ENCODE data around the gene RASSF5. TPM values are rescaled to one million over a fixed set of nuclear protein-coding genes. Genes with fewer than 3 reads are reported as not detected.
"Not testable (repeated sequence)": the region's sequence is repeated elsewhere in the genome, so short reads cannot be mapped to it uniquely, and the experiment has no call there.

The RASSF5 gene
- polyA plus RNA-seq, 3 donors: 5.0 to 5.4 (median 5.1) TPM

GRCh38 chr1:206563367-206564207 lies 56.3 kb downstream of the RASSF5 start:
- no peak for DNase-seq (ENCODE audit: low read depth in 3 of 3, low spot score in 2 of 3)

- DNase-seq (ENCODE audit: low read depth in 3 of 3, low spot score in 2 of 3): no peak
Measured at GRCh38 chr1:206565995-206566394, 58.7 kb downstream of the RASSF5 start.

GRCh38 chr1:206566999-206567398 lies 59.7 kb downstream of the RASSF5 start:
- no peak for DNase-seq (ENCODE audit: low read depth in 3 of 3, low spot score in 2 of 3)

GRCh38 chr1:206568256-206568655 lies 60.9 kb downstream of the RASSF5 start:
- no peak for DNase-seq (ENCODE audit: low read depth in 3 of 3, low spot score in 2 of 3)

DNA sequence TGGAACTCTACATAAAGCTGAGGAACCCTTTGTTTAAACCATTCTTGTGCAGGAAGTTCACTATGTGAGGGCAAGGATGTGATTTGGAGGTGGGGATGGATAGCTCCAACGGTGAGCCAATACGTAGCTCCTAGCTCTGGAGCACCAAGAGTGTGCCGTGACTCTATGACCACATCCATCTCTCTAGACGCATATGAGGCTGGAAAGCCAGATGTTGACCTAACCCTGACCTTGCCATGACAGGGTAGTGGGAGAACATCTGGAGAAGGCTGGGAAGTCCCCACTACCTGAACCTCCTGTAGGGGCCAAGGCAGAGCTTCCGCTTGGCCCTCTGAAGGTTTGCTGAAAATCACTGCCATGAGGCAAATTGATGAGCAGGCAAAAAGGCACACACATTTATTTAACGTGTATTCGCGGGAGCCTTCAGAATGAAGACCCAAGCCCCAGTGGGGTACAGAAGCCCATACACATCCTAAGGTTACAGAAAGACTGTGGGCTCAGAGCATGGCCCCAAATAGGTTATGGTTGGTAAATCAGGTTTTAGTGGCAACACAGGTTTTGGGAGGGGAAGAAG lies 61.5 kb downstream of the RASSF5 start:
- no peak for DNase-seq (ENCODE audit: low read depth in 3 of 3, low spot score in 2 of 3)

- DNase-seq (ENCODE audit: low read depth in 3 of 3, low spot score in 2 of 3): no peak
Measured at GRCh38 chr1:206569556-206569955, 62.2 kb downstream of the RASSF5 start.

DNA sequence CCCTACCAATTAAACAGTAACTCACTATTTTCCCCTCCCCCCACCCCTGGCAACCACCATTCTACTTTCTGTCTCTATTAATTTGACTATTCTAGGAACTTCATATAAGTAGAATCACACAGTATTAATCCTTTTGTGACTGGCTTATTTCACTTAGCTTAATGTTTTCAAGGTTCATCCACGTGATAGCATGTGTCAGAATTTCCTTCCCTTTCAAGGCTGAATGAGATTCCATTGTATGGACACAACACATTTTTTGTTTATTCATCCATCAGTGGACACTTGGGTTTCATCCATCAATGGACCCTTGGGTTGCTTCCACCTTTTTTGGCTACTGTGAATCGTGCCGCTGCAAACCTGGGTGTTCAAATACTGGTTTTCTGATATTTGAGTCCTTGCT lies 63.2 kb downstream of the RASSF5 start:
- no peak for DNase-seq (ENCODE audit: low read depth in 3 of 3, low spot score in 2 of 3)

DNA sequence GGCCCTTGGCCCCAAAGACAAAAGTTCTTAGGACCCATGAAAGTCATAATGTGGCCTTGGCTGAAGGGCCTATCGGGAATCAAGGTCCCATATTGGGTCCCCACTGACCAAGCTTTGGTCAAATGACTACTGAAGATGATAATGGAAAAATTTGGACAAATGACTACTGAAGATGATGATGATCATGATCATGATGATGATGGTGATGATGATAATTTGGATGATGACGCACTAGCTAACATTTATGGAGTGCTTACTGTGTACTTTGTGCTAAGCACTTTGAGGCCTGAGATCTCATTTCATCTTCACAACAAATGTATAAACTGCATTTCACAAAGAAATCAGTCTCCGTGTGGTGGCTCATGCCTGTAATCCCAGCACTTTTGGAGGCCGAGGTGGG lies 65.5 kb downstream of the RASSF5 start:
- DNase-seq (ENCODE audit: low read depth in 3 of 3, low spot score in 2 of 3): no peak

DNA sequence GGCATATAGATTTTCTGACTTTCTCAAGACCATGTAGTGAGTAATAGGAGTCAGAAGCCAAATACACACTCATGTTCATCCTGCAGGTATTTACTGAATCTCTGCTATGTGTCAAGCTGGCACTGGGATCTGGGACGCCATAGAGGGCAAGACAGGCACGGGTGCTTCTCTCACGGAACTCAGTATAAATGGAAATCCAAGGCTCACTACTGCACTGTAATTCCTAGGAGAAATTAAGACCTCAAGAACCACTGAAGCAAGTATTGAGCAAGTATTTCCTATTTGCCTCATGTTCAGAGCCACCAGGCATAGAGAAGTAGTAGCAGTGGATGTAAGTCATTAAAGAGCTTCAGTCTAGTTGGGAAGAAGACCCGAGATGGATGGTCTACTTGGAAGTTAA lies 66.0 kb downstream of the RASSF5 start:
- DNase-seq (ENCODE audit: low read depth in 3 of 3, low spot score in 2 of 3): no peak

DNA sequence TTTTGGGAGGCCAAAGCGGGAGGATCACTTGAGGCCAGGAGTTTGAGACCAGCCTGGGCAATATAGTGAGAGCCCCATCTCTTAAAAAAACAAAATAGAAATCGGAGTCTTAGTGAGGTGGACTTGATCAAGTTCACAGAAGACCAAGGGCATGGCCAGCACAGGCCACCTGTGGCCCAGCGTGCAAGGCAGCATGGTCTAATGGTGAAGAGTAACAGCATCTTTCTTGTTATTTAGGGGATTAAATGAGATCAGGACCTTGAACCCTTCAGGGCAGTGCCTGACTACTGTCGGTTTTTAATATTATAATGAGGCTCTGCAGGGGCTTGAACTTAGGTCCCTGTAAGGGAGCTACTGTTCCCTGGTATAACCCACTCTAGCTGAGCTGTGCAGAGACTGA lies 66.4 kb downstream of the RASSF5 start:
- no peak for DNase-seq (ENCODE audit: low read depth in 3 of 3, low spot score in 2 of 3)

DNA sequence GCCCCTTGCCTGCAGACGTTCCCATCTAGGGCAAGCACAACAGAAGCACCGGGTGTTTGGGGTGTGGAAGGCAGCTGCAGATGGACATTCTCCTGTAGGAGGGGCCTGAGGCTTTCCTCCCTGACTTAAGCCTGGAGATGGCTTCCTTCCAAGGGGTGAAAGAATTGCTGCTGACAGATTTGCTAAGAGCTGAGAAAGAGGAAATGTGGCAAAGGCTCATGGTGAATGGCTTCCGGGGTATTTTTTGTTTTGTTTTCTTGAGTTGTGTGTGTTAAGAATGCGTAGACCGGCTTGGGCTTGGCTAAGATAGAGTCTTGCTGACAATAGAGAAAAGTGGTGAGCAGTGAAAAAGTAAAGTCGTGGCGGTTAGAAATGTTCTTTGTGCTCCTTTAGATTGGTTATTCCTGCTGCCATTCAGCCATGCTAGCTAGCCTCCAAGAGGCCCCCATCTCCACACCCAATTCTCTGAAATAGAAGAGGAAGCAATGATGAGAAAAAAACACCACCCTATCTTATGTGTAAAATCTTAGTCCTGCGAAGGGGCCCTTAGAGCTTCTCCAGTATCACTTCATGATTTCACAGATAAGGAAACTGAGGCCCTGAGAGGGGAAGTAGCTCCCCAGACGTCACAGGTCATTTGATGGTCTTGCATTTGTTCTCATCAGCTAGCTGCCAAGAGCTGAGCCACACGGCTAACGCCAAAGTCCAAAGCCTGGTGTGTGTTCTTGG lies 68.0 kb downstream of the RASSF5 start:
- no peak for DNase-seq (ENCODE audit: low read depth in 3 of 3, low spot score in 2 of 3)

DNA sequence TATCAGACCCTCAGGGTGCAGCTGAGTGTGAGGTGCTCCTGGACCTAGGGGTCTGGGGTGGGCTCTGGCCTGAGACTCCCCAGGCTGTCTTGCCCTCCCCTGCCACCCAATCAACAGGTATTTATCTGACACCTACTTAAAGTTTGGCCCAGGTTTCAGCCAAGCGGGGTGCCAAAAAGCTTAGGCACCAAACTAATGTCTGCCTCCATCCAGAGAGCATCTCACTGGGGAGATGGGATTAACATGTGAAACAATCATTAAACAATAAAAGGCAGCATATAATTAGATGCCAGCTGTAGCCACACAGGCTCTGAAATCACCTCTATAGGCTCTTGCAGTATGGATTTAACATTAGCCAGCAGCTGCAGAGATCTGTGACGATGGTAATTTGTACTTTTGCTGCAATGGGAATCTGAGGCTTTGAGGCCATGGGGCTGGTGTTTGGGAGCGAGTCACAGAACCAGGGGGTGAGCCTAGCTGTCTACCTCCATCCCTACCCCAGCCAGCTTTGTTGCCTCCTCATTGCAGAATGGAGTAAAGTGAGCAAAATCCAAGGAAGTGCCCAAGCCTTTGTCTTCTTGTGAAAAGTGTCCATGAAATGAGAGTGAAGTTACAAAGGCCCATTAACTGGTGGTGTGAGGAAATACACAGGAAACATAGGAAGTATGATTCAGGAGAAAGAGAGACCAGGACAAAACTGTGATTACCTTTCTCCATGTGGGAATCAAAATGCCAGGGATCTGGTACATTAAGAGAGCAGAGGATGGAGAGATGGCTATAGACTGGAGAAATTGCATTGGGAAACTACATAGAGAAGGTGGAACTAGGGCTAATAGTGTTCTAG lies 68.8 kb downstream of the RASSF5 start:
- DNase-seq (ENCODE audit: low read depth in 3 of 3, low spot score in 2 of 3): no peak

DNA sequence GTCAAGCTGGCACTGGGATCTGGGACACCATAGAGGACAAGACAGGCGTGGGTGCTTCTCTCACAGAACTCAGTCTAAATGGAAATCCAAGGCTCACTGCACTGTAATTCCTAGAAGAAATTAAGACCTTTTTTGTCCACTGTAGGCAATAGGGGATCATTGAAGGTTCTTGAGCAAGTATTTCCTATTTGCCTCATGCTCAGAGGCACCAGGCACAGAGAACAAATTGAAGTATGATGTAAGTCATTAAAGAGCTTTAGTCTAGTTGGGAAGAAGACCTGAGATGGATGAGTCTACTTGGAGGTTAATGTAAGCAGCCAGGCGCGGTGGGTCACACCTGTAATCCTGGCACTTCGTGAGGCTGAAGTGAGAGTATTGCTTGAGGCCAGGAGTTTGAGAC lies 70.3 kb downstream of the RASSF5 start:
- no peak for DNase-seq (ENCODE audit: low read depth in 3 of 3, low spot score in 2 of 3)

- DNase-seq (ENCODE audit: low read depth in 3 of 3, low spot score in 2 of 3): no peak
Measured at GRCh38 chr1:206578068-206578977, 71.0 kb downstream of the RASSF5 start.

DNA sequence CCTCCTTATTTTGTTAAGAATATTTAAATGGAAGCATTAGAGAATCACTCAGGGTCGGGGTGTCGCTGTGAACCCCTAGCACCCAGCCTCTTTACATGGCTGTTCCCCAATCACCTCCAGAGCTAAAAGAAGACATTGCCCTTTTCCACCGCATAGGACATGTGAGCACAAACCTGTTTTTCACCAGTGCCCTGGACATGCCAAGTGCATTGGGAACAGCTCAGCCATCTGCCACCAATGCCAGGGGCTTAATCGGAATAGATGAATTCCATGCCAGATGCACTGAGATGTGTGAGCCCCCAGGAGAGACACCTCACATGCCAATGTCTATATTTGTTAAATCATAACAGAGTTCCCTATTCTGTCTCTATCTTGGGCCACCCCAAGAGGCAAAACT lies 71.6 kb downstream of the RASSF5 start:
- DNase-seq (ENCODE audit: low read depth in 3 of 3, low spot score in 2 of 3): no peak

GRCh38 chr1:206579747-206580437 lies 72.6 kb downstream of the RASSF5 start:
- no peak for DNase-seq (ENCODE audit: low read depth in 3 of 3, low spot score in 2 of 3)

DNA sequence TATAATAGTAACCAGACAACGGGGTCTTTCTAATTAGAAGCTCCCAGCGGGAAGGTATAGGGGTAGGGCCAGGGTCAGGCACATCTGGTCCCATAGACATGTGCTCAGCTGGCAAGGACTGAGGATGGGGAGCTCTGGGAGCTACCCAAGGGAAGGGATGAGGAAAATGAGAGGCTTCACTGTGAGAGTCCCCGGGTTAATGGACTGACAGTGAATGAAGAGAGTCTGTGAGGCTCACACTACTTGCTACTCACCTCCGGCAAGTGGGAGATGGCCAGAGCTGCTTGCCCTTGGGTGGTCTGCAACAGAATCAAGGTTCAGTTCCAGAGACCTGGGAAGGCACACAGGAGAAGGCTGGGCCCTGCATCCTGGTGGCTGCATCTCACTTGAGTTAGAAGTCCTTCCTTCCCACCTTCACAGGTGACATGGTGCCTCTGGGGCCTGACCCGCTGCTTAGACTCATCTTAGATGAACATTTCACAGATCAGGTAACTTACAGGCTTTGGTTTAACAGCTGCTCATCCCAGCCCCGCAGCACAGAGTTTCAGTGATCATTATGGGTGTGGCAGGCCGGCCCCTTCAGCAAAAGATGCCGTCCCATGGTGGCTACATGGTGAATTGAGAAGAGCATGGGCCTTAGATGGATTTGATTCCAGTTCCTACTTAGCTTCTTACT lies 73.2 kb downstream of the RASSF5 start:
- DNase-seq (ENCODE audit: low read depth in 3 of 3, low spot score in 2 of 3): no peak

- DNase-seq (ENCODE audit: low read depth in 3 of 3, low spot score in 2 of 3): not testable (repeated sequence)
Measured at GRCh38 chr1:206581114-206581497, 73.8 kb downstream of the RASSF5 start.

DNA sequence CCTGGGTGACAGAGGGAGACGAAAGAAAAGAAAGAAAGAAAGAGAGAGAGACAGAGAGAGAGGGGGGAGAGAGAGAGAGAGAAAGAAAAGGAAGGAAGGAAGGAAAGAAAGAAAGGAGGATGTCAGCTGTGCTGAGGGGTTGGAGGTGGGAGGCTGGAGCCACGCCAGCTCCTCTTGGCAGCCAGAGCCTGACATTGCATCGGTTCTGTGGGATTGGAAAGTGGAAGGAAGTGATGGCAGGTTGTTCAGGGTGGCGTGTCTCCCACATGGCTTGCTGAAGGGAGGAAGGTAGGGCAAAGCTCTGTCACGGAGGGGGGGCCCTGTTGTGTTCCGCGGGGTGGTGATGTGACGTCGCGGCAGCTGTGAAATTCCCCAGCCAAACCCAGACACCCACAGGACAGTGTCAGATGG lies 74.2 kb downstream of the RASSF5 start:
- DNase-seq (ENCODE audit: low read depth in 3 of 3, low spot score in 2 of 3): no peak

Measured in right renal cortex interstitium (tissue), 3 donors.